CD4-positive, alpha-beta T cell (primary cell): Measurements from ENCODE around the gene IGIP. TPM values are rescaled to one million over a fixed set of nuclear protein-coding genes. Genes with fewer than 3 reads are reported as not detected.

Experiments used
- ATAC-seq: fragments of 200-7000 bp; cut with Tn5 transposase; one replicate; pipeline ENCODE4 v1.10.0; 2022; ENCODE audit warnings: mild to moderate bottlenecking; ENCODE audit not compliant: poor library complexity
- CTCF ChIA-PET: fragments of 350-600 bp; sonication (Branson Sonifier 250); formaldehyde crosslinking; loops from one replicate; lab custom pipeline; 2021; ENCODE audit warnings: antibody characterized with exemption, inconsistent platforms; lab: Charles Lee
- POLR2A ChIA-PET: fragments of 350-600 bp; sonication (Branson Sonifier 250); formaldehyde crosslinking; loops from one replicate; lab custom pipeline; 2021; ENCODE audit warnings: antibody characterized with exemption, inconsistent platforms; lab: Charles Lee
- DNase-seq, 14 experiments: peaks; one replicate each; pipeline ENCODE4 v3.0.0-alpha.2; 2013 to 2020; ENCODE audit warnings: mixed read lengths in 2 of 14
- H3K27ac ChIP-seq, 2 donors: one replicate each; pipeline versions ENCODE4 v1.5.1 to v1.7.0; 2013; ENCODE audit warnings: low read length in 2 of 2, low read depth in 1 of 2, mild to moderate bottlenecking in 1 of 2
- H3K27me3 ChIP-seq, 2 experiments: 1 replicate in 1 of 2; 2 replicates in 1 of 2; pipeline versions ENCODE4 v1.6.1 to v1.7.0; 2013; ENCODE audit warnings: low read length in 2 of 2, control low read depth in 1 of 2, mild to moderate bottlenecking in 1 of 2, moderate library complexity in 1 of 2; ENCODE audit not compliant: insufficient read depth in 2 of 2, control insufficient read depth in 1 of 2
- H3K36me3 ChIP-seq: one replicate; pipeline ENCODE4 v1.6.1; 2013; ENCODE audit warnings: low read length, control low read depth; ENCODE audit not compliant: insufficient read depth
- H3K4me1 ChIP-seq: one replicate; pipeline ENCODE4 v1.6.1; 2013; ENCODE audit warnings: low read length, control low read depth; ENCODE audit not compliant: insufficient read depth
- H3K4me3 ChIP-seq: one replicate; pipeline ENCODE4 v1.5.1; 2013; ENCODE audit warnings: mild to moderate bottlenecking, low read length, moderate library complexity
- H3K9me3 ChIP-seq, 2 experiments: 1 replicate in 1 of 2; 2 replicates in 1 of 2; pipeline versions ENCODE4 v1.6.1 to v1.7.0; 2013; ENCODE audit warnings: low read length in 2 of 2, mild to moderate bottlenecking in 2 of 2, control low read depth in 1 of 2, moderate library complexity in 1 of 2; ENCODE audit not compliant: control insufficient read depth in 1 of 2, insufficient read depth in 1 of 2
- H3K27ac Mint-ChIP-seq: one replicate; pipeline ENCODE4 v1.8.0; 2020; ENCODE audit warnings: mixed read lengths
- H3K27me3 Mint-ChIP-seq: one replicate; pipeline ENCODE4 v1.8.0; 2021; ENCODE audit warnings: mixed read lengths
- H3K36me3 Mint-ChIP-seq: one replicate; pipeline ENCODE4 v1.8.0; 2021; ENCODE audit warnings: low read depth, mixed read lengths
- H3K4me1 Mint-ChIP-seq: one replicate; pipeline ENCODE4 v1.8.0; 2021; ENCODE audit warnings: low read depth, mixed read lengths
- H3K4me3 Mint-ChIP-seq: one replicate; pipeline ENCODE4 v1.8.0; 2020; ENCODE audit warnings: mild to moderate bottlenecking, mixed read lengths
- H3K9me3 Mint-ChIP-seq: one replicate; pipeline ENCODE4 v1.8.0; 2020; ENCODE audit warnings: mixed read lengths
- CTCF ChIP-seq: fragments of 200-600 bp; IDR thresholded peaks from one replicate; pipeline ENCODE4 v1.8.0; 2022; ENCODE audit warnings: antibody characterized with exemption, mild to moderate bottlenecking
- intact Hi-C, 2 experiments: fragments of 100-400 bp; cut with DNase I in 1 of 2; cut with micrococcal nuclease in 1 of 2; formaldehyde crosslinking; loops; one replicate each; pipeline versions ENCODE4 v1.15.1 to v1.9.0; 2023 to 2025; cut with DNase I, micrococcal nuclease
- total RNA-seq, 174 experiments: library from RNA in 2 of 174; stranded (reverse) in 2 of 174; gene quantifications; one replicate each; pipeline ENCODE4 v1.2.3 and lab custom pipeline; 2021 to 2026

Gene IGIP
- total RNA-seq, 2 experiments from 2014 or later, result 1.5 TPM

GRCh38 chr5:140133514-140134167 is 7.9 kb downstream of the IGIP start:
- Mint-ChIP-seq H3K4me1 (peaks cover 52% of the 10 kb centered on the region), H3K27me3 (no peaks in the 10 kb centered on the region), H3K36me3 (no peaks in the 10 kb centered on the region), H3K27ac (no peak overlapping the region), H3K4me3 (no peak overlapping the region), H3K9me3 (no peaks in the 10 kb centered on the region)
- TF ChIP-seq CTCF, result no peak
- H3K36me3 ChIP-seq, result no peaks in the 10 kb centered on the region
- intact Hi-C loops, result loop anchor here in 1 of 2 experiments (2.0 kb wide), 1 partner anchor 13 kb away; no protein-coding TSS in a partner anchor
- no peaks in the 10 kb centered on the region for H3K27me3 ChIP-seq
- ChIA-PET CTCF (interaction anchor here (2.0 kb wide), 1 partner anchor 11 kb away, joined by 6 read pairs; no protein-coding TSS in a partner anchor), POLR2A (interaction anchor here (1.1 kb wide), 1 partner anchor 19 kb away, joined by 3 read pairs; no protein-coding TSS in a partner anchor)
- DNase-seq (no peak), ATAC-seq (no peak)
- no peak overlapping the region for H3K27ac ChIP-seq
- no peaks in the 10 kb centered on the region for H3K9me3 ChIP-seq
- no peak overlapping the region for H3K4me3 ChIP-seq
- peaks cover 16% of the 10 kb centered on the region for H3K4me1 ChIP-seq

GRCh38 chr5:140134277-140134935 is 8.7 kb downstream of the IGIP start:
- H3K36me3 Mint-ChIP-seq, result no peaks in the 10 kb centered on the region
- H3K9me3 Mint-ChIP-seq, result no peaks in the 10 kb centered on the region
- H3K27ac Mint-ChIP-seq, result no peak overlapping the region
- Histone ChIP-seq H3K27ac (no peak overlapping the region), H3K9me3 (no peaks in the 10 kb centered on the region), H3K36me3 (no peaks in the 10 kb centered on the region), H3K27me3 (no peaks in the 10 kb centered on the region), H3K4me3 (no peak overlapping the region), H3K4me1 (peaks cover 16% of the 10 kb centered on the region)
- peaks cover 52% of the 10 kb centered on the region for H3K4me1 Mint-ChIP-seq
- H3K4me3 Mint-ChIP-seq, result no peak overlapping the region
- TF ChIP-seq CTCF, result no peak
- CTCF ChIA-PET, result interaction anchor here (2.0 kb wide), 1 partner anchor 9 kb away, joined by 8 read pairs; no protein-coding TSS in a partner anchor
- intact Hi-C loops, result no loop called here
- DNase-seq (no peak), ATAC-seq (no peak)
- POLR2A ChIA-PET, result no interaction called here
- H3K27me3 Mint-ChIP-seq, result no peaks in the 10 kb centered on the region

- H3K27me3 ChIP-seq, result no peaks in the 10 kb centered on the region
- no peak for DNase-seq
- no peak for ATAC-seq
- no peak overlapping the region for H3K27ac ChIP-seq
- no peaks in the 10 kb centered on the region for H3K27me3 Mint-ChIP-seq
- intact Hi-C loops, result no loop called here
- no peak for TF ChIP-seq CTCF
- H3K4me1 ChIP-seq, result peaks cover 16% of the 10 kb centered on the region
- H3K4me3 ChIP-seq, result no peak overlapping the region
- no peak overlapping the region for H3K27ac Mint-ChIP-seq
- no peaks in the 10 kb centered on the region for H3K9me3 Mint-ChIP-seq
- H3K4me3 Mint-ChIP-seq, result no peak overlapping the region
- no peaks in the 10 kb centered on the region for H3K36me3 Mint-ChIP-seq
- H3K36me3 ChIP-seq, result no peaks in the 10 kb centered on the region
- ChIA-PET POLR2A (interaction anchor here (1.7 kb wide), 1 partner anchor 15 kb away, joined by 4 read pairs; no protein-coding TSS in a partner anchor), CTCF (interaction anchor here (2.0 kb wide), 1 partner anchor 9 kb away, joined by 8 read pairs; no protein-coding TSS in a partner anchor)
- no peaks in the 10 kb centered on the region for H3K9me3 ChIP-seq
- H3K4me1 Mint-ChIP-seq, result peaks cover 52% of the 10 kb centered on the region
These were observed 9.4 kb downstream of the IGIP start for GRCh38 chr5:140135127-140135526.
